Stimulated activated CD4-positive, alpha-beta T cell treated with anti-CD3 and anti-CD28 coated beads, Interleukin-1b, Interleukin-23, amount 100 ng/mL, for 1 hour (primary cell): Measurements from ENCODE around the gene MTHFSD.

Source experiments
- DNase-seq, 2 donors: peaks; one replicate each; pipeline ENCODE4 v3.0.0-alpha.2; 2020; ENCODE audit warnings: low read depth in 2 of 2

The MTHFSD gene

GRCh38 chr16:86502856-86503748 is 51.9 kb downstream of the MTHFSD start:
- DNase-seq = no peak

GRCh38 chr16:86501989-86502855 is 52.8 kb downstream of the MTHFSD start:
- no peak for DNase-seq

GRCh38 chr16:86500708-86501510 is 54.1 kb downstream of the MTHFSD start:
- DNase-seq = no peak

GRCh38 chr16:86499889-86500707 is 54.9 kb downstream of the MTHFSD start:
- no peak for DNase-seq

GRCh38 chr16:86499440-86499786 is 55.6 kb downstream of the MTHFSD start:
- no peak for DNase-seq

- DNase-seq = no peak
Measured at GRCh38 chr16:86498671-86499439, 56.2 kb downstream of the MTHFSD start.

- no peak for DNase-seq
Measured at GRCh38 chr16:86498155-86498670, 56.8 kb downstream of the MTHFSD start.

GRCh38 chr16:86497551-86498021 is 57.4 kb downstream of the MTHFSD start:
- no peak for DNase-seq

GRCh38 chr16:86496929-86497461 is 58.0 kb downstream of the MTHFSD start:
- DNase-seq = no peak

GRCh38 chr16:86496262-86496928 is 58.6 kb downstream of the MTHFSD start:
- no peak for DNase-seq

GRCh38 chr16:86495756-86496261 is 59.2 kb downstream of the MTHFSD start:
- DNase-seq = no peak

- DNase-seq = no peak
Measured at GRCh38 chr16:86495357-86495701, 59.7 kb downstream of the MTHFSD start.

- DNase-seq = no peak
Measured at GRCh38 chr16:86494565-86495356, 60.3 kb downstream of the MTHFSD start.

GRCh38 chr16:86494039-86494564 is 60.9 kb downstream of the MTHFSD start:
- no peak for DNase-seq

GRCh38 chr16:86492961-86493629 is 61.9 kb downstream of the MTHFSD start:
- no peak for DNase-seq

GRCh38 chr16:86492267-86492960 is 62.6 kb downstream of the MTHFSD start:
- no peak for DNase-seq

- no peak for DNase-seq
Measured at GRCh38 chr16:86491640-86492023, 63.4 kb downstream of the MTHFSD start.
